ENCODE measurements around the gene SIM2. TPM values are rescaled to one million over a fixed set of nuclear protein-coding genes. Genes with fewer than 3 reads are reported as not detected.

Gene SIM2
- total RNA-seq, 4 donors from 2014 or later: 1.00 to 9.3 (median 4.1) TPM

GRCh38 chr21:36681117-36681631 is 17.7 kb upstream of the SIM2 start:
- Histone ChIP-seq H3K27me3 (no peaks in the 10 kb centered on the region), H3K4me1 (peaks cover 15 to 17% of the 10 kb centered on the region in 2 donors), H3K9me3 (peaks cover 0 to 13% (median 9%) of the 10 kb centered on the region in 3 donors), H3K4me3 (peak overlapping the region in 1 of 4 donors; percentile 22), H3K27ac (no peak overlapping the region), H3K36me3 (no peaks in the 10 kb centered on the region)
- TF ChIP-seq CTCF (IDR thresholded peaks at IDR 0.05 in 4 of 5, conservative IDR thresholded peaks at IDR 0.05 in 1 of 5) (no peak), POLR2A (IDR thresholded peaks at IDR 0.05) (no peak)
- in situ Hi-C loops (cut with MboI; ENCODE audit: low sequenced_read_pairs in 4 of 4): no loop called here
- intact Hi-C loops (cut with DNase I; ENCODE audit: low total_unique reads): no loop called here
- ATAC-seq: no peak
- no peak for DNase-seq

GRCh38 chr21:36684957-36685714 is 13.8 kb upstream of the SIM2 start:
- no peaks in the 10 kb centered on the region for H3K27me3 ChIP-seq
- H3K4me3 ChIP-seq: no peak overlapping the region
- DNase-seq (no peak), ATAC-seq (peak; percentile 77)
- intact Hi-C loops (cut with DNase I; ENCODE audit: low total_unique reads) (no loop called here), in situ Hi-C loops (cut with MboI; ENCODE audit: low sequenced_read_pairs in 4 of 4) (no loop called here)
- H3K4me1 ChIP-seq: peaks cover 15 to 17% of the 10 kb centered on the region in 2 donors
- H3K36me3 ChIP-seq: no peaks in the 10 kb centered on the region
- TF ChIP-seq CTCF (IDR thresholded peaks at IDR 0.05 in 4 of 5, conservative IDR thresholded peaks at IDR 0.05 in 1 of 5): no peak
- no peak for TF ChIP-seq POLR2A (IDR thresholded peaks at IDR 0.05)
- H3K9me3 ChIP-seq: peaks cover 0 to 13% (median 9%) of the 10 kb centered on the region in 3 donors
- peak overlapping the region; percentile 37 to 78 (median 52) for H3K27ac ChIP-seq

GRCh38 chr21:36686955-36687354 is 12.0 kb upstream of the SIM2 start:
- no peak overlapping the region for H3K4me3 ChIP-seq
- in situ Hi-C loops (cut with MboI; ENCODE audit: low sequenced_read_pairs in 4 of 4) (no loop called here), intact Hi-C loops (cut with DNase I; ENCODE audit: low total_unique reads) (no loop called here)
- peaks cover 0 to 14% (median 3%) of the 10 kb centered on the region in 3 donors for H3K27me3 ChIP-seq
- peaks cover 15 to 17% of the 10 kb centered on the region in 2 donors for H3K4me1 ChIP-seq
- H3K27ac ChIP-seq: no peak overlapping the region
- ATAC-seq (no peak), DNase-seq (no peak)
- no peaks in the 10 kb centered on the region for H3K36me3 ChIP-seq
- no peak for TF ChIP-seq CTCF (IDR thresholded peaks at IDR 0.05 in 4 of 5, conservative IDR thresholded peaks at IDR 0.05 in 1 of 5)
- TF ChIP-seq POLR2A (IDR thresholded peaks at IDR 0.05): no peak
- H3K9me3 ChIP-seq: no peaks in the 10 kb centered on the region

- Histone ChIP-seq H3K9me3 (no peaks in the 10 kb centered on the region), H3K36me3 (no peaks in the 10 kb centered on the region), H3K27ac (peak overlapping the region in 3 of 4 donors; percentile 4 to 72 (median 70)), H3K4me1 (peaks cover 15 to 17% of the 10 kb centered on the region in 2 donors), H3K4me3 (no peak overlapping the region), H3K27me3 (peaks cover 5 to 28% (median 17%) of the 10 kb centered on the region in 3 donors)
- no peak for TF ChIP-seq POLR2A (IDR thresholded peaks at IDR 0.05)
- TF ChIP-seq CTCF (IDR thresholded peaks at IDR 0.05 in 4 of 5, conservative IDR thresholded peaks at IDR 0.05 in 1 of 5): no peak
- DNase-seq (peak; percentile 30 to 40), ATAC-seq (peak; percentile 75 to 76)
- intact Hi-C loops (cut with DNase I; ENCODE audit: low total_unique reads): no loop called here
- in situ Hi-C loops (cut with MboI; ENCODE audit: low sequenced_read_pairs in 4 of 4): no loop called here
Measured at GRCh38 chr21:36688324-36688723, 10.6 kb upstream of the SIM2 start.
